ENCODE results near the gene TOMM40L. TPM values are rescaled to one million over a fixed set of nuclear protein-coding genes. Genes with fewer than 3 reads are reported as not detected.

Gene TOMM40L
- total RNA-seq, 1 donor from 2014 or later = 9.4 TPM

DNA sequence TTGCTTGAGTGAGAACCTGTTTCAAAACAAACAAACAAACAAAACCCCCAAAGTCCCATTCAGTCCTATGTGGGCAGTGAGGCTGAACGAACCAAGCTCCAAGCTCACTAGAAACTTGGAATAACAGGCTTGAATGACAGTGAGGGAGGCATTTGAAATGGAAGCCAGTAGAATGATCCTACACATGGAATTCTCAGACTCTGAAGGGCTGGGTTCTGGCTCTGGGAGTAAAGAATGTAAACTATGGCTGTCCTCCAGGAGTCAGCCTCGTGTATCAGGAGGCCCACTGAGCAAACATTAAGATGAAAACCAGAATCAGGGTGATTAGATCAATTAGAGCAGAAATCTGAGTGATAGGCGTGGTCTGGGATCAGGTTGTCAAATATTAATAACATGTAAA, 47.5 kb downstream of the TOMM40L start:
- Mint-ChIP-seq H3K27me3 (ENCODE audit: low read depth) (peaks cover 31% of the 10 kb centered on the region), H3K4me3 (ENCODE audit: unreplicated experiment) (no peak overlapping the region), H3K9me3 (ENCODE audit: low read depth) (no peaks in the 10 kb centered on the region), H3K4me1 (ENCODE audit: low read depth) (peaks cover 7% of the 10 kb centered on the region), H3K36me3 (ENCODE audit: low read depth) (no peaks in the 10 kb centered on the region), H3K27ac (ENCODE audit: unreplicated experiment) (no peak overlapping the region)
- no peak for DNase-seq (ENCODE audit: low spot score)
- TF ChIP-seq, protein P1, sequence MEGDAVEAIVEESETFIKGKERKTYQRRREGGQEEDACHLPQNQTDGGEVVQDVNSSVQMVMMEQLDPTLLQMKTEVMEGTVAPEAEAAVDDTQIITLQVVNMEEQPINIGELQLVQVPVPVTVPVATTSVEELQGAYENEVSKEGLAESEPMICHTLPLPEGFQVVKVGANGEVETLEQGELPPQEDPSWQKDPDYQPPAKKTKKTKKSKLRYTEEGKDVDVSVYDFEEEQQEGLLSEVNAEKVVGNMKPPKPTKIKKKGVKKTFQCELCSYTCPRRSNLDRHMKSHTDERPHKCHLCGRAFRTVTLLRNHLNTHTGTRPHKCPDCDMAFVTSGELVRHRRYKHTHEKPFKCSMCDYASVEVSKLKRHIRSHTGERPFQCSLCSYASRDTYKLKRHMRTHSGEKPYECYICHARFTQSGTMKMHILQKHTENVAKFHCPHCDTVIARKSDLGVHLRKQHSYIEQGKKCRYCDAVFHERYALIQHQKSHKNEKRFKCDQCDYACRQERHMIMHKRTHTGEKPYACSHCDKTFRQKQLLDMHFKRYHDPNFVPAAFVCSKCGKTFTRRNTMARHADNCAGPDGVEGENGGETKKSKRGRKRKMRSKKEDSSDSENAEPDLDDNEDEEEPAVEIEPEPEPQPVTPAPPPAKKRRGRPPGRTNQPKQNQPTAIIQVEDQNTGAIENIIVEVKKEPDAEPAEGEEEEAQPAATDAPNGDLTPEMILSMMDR (IDR thresholded peaks at IDR 0.05) = no peak

DNA sequence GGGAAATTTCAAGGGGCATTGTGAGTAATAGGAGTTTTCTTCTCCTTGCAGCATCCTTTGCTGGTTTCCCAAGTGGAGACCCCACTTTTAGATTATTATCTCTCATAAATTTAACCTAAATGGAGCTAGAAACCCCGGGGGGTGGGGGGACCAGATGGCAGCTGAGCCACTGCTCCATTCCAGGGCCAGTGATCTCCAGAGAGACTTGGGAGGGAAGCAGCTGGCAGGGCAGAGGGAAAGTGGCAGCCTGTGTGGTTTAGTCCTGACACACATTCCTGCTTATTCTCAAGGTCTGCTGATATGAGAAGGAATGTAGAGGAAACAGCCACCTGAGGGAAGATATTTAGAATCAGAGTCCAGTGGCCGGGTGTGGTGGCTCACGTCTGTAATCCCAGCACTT, 49.0 kb downstream of the TOMM40L start:
- TF ChIP-seq, protein P1 (IDR thresholded peaks at IDR 0.05) = no peak
- DNase-seq (ENCODE audit: low spot score) = no peak
- no peaks in the 10 kb centered on the region for H3K36me3 Mint-ChIP-seq (ENCODE audit: low read depth)
- peaks cover 44% of the 10 kb centered on the region for H3K27me3 Mint-ChIP-seq (ENCODE audit: low read depth)
- no peaks in the 10 kb centered on the region for H3K9me3 Mint-ChIP-seq (ENCODE audit: low read depth)
- peaks cover 7% of the 10 kb centered on the region for H3K4me1 Mint-ChIP-seq (ENCODE audit: low read depth)
- no peak overlapping the region for H3K4me3 Mint-ChIP-seq (ENCODE audit: unreplicated experiment)
- no peak overlapping the region for H3K27ac Mint-ChIP-seq (ENCODE audit: unreplicated experiment)

Small RNAs within 50 kb of the gene (microRNA-seq; reads per million reads assigned to microRNA genes)
- gene MIR5187 (ENCODE audit: borderline number of aligned reads) = not detected

Other genes starting within 250 kb of the TOMM40L start
- gene F11R, start 204.9 kb upstream of the TOMM40L start, total RNA-seq = 0.54 to 0.90 TPM (median 0.68 TPM) in 3 replicates
- gene TSTD1, start 187.1 kb upstream of the TOMM40L start, total RNA-seq = 0.70 TPM in 1 of 3 replicates, not detected in the others
- 34.3 to 44.6 TPM (median 35.3 TPM) in 3 replicates for gene USF1, start 180.1 kb upstream of the TOMM40L start, total RNA-seq
- not detected in 3 replicates for gene ARHGAP30, start 156.2 kb upstream of the TOMM40L start, total RNA-seq
- gene NECTIN4, start 136.5 kb upstream of the TOMM40L start, total RNA-seq = 0.12 to 0.26 TPM (median 0.12 TPM) in 3 replicates
- 1.1 to 4.4 TPM (median 1.6 TPM) in 3 replicates for gene KLHDC9, start 127.7 kb upstream of the TOMM40L start, total RNA-seq
- gene PFDN2, start 108.0 kb upstream of the TOMM40L start, total RNA-seq = 53.7 to 58.7 TPM (median 57.9 TPM) in 3 replicates
- gene NIT1, start 108.0 kb upstream of the TOMM40L start, total RNA-seq = 25.3 to 33.1 TPM (median 27.6 TPM) in 3 replicates
- gene DEDD, start 93.4 kb upstream of the TOMM40L start, total RNA-seq = 34.7 to 38.3 TPM (median 36.7 TPM) in 3 replicates
- gene UFC1, start 72.1 kb upstream of the TOMM40L start, total RNA-seq = 84.2 to 95.6 TPM (median 89.4 TPM) in 3 replicates
- 15.7 to 24.8 TPM (median 16.0 TPM) in 3 replicates for gene USP21, start 66.6 kb upstream of the TOMM40L start, total RNA-seq
- 21.6 to 38.8 TPM (median 25.6 TPM) in 3 replicates for gene PPOX, start 59.6 kb upstream of the TOMM40L start, total RNA-seq
- gene B4GALT3, start 48.6 kb upstream of the TOMM40L start, total RNA-seq = 22.4 to 23.7 TPM (median 23.0 TPM) in 3 replicates
- gene ADAMTS4, start 27.0 kb upstream of the TOMM40L start, total RNA-seq = 1.5 to 2.8 TPM (median 2.2 TPM) in 3 replicates
- gene NDUFS2, start 23.7 kb upstream of the TOMM40L start, total RNA-seq = 50.6 to 59.2 TPM (median 55.2 TPM) in 3 replicates
- not detected in 3 replicates for gene FCER1G, start 10.8 kb upstream of the TOMM40L start, total RNA-seq
- gene APOA2, start 2.4 kb upstream of the TOMM40L start, total RNA-seq = not detected in 3 replicates
- not detected in 3 replicates for gene NR1I3, start 12.1 kb downstream of the TOMM40L start, total RNA-seq
- 0.23 to 0.35 TPM in 2 of 3 replicates, not detected in the other for gene PCP4L1, start 32.7 kb downstream of the TOMM40L start, total RNA-seq
- 0.31 to 0.45 TPM (median 0.41 TPM) in 3 replicates for gene MPZ, start 83.9 kb downstream of the TOMM40L start, total RNA-seq
- 128 to 144 TPM (median 131 TPM) in 3 replicates for gene SDHC, start 88.3 kb downstream of the TOMM40L start, total RNA-seq
- gene CFAP126, start 141.8 kb downstream of the TOMM40L start, total RNA-seq = not detected in 3 replicates

All from chondrocyte (in vitro differentiated cells).